GM23248 (cell line): ENCODE results near the gene GCGR. TPM values are rescaled to one million over a fixed set of nuclear protein-coding genes. Genes with fewer than 3 reads are reported as not detected.

Experiments
- DNase-seq: peaks from one replicate; pipeline ENCODE4 v3.0.0-alpha.2; 2015
- H2AFZ ChIP-seq: fragments of 200-600 bp; sonication (generic); 2 replicates; pipeline ENCODE4 v1.6.1; 2016; ENCODE audit warnings: antibody characterized with exemption
- H3F3A ChIP-seq: fragments of 200-600 bp; sonication (generic); 2 replicates; pipeline ENCODE4 v1.6.1; 2016; ENCODE audit warnings: mild to moderate bottlenecking, antibody characterized with exemption, mixed run types; ENCODE audit not compliant: insufficient read depth
- H3K27ac ChIP-seq: fragments of 200-600 bp; sonication (generic); 2 replicates; pipeline ENCODE4 v1.5.1; 2016; ENCODE audit warnings: mild to moderate bottlenecking
- H3K27me3 ChIP-seq: fragments of 200-600 bp; sonication (generic); replicated peaks from 2 replicates; pipeline ENCODE4 v1.6.1; 2016; ENCODE audit warnings: mild to moderate bottlenecking; ENCODE audit not compliant: insufficient read depth
- H3K36me3 ChIP-seq: fragments of 200-600 bp; sonication (generic); 2 replicates; pipeline ENCODE4 v1.6.1; 2016; ENCODE audit warnings: low read depth, mild to moderate bottlenecking
- H3K4me1 ChIP-seq: fragments of 200-600 bp; sonication (generic); 2 replicates; pipeline ENCODE4 v1.6.1; 2016; ENCODE audit warnings: mild to moderate bottlenecking; ENCODE audit not compliant: insufficient read depth
- H3K4me2 ChIP-seq: fragments of 200-600 bp; sonication (generic); one replicate; pipeline ENCODE4 v1.6.1; 2016; ENCODE audit warnings: mild to moderate bottlenecking; ENCODE audit not compliant: unreplicated experiment
- H3K4me3 ChIP-seq: fragments of 200-600 bp; sonication (generic); 2 replicates; pipeline ENCODE4 v1.5.1; 2016; ENCODE audit warnings: mild to moderate bottlenecking
- H3K79me2 ChIP-seq: fragments of 200-600 bp; sonication (generic); 2 replicates; pipeline ENCODE4 v1.6.1; 2016; ENCODE audit warnings: mild to moderate bottlenecking; ENCODE audit not compliant: insufficient read depth
- H3K9ac ChIP-seq: fragments of 200-600 bp; sonication (generic); 2 replicates; pipeline ENCODE4 v1.6.1; 2016; ENCODE audit warnings: mild to moderate bottlenecking
- H3K9me2 ChIP-seq: fragments of 200-600 bp; sonication (generic); 2 replicates; pipeline ENCODE4 v1.6.1; 2016; ENCODE audit warnings: mixed run types, mild to moderate bottlenecking, moderate library complexity; ENCODE audit not compliant: insufficient read depth
- H3K9me3 ChIP-seq: fragments of 200-600 bp; sonication (generic); one replicate; pipeline ENCODE4 v1.6.1; 2017; ENCODE audit warnings: low read depth
- H4K20me1 ChIP-seq: fragments of 200-600 bp; sonication (generic); 2 replicates; pipeline ENCODE4 v1.6.0; 2016; ENCODE audit not compliant: insufficient read depth
- EZH2 ChIP-seq: fragments of 200-600 bp; sonication (generic); IDR thresholded peaks from 2 replicates; pipeline ENCODE4 v1.6.1; 2018; ENCODE audit warnings: antibody characterized with exemption, mild to moderate bottlenecking; ENCODE audit not compliant: insufficient read depth, poor library complexity, severe bottlenecking
- EZH2phosphoT487 ChIP-seq: fragments of 200-600 bp; sonication (generic); IDR thresholded peaks from 2 replicates; pipeline ENCODE4 v1.6.1; 2018; ENCODE audit warnings: antibody characterized with exemption, moderate library complexity, mild to moderate bottlenecking, low read depth; ENCODE audit not compliant: insufficient read depth
- WGBS, 2 experiments: methylation state at CpG; one replicate each; pipeline ENCODE4 v1.1.6; 2015 to 2017; ENCODE audit warnings: low lambda C conversion rate in 2 of 2, low coverage in 1 of 2; ENCODE audit errors: missing lambda C conversion rate in 2 of 2; 5-methylcytosine and 5-hydroxymethylcytosine counted together
- in situ Hi-C: fragments of 300-500 bp; cut with MboI; formaldehyde crosslinking; loops from 2 replicates; pipeline ENCODE4 v1.15.0; 2020
- polyA plus RNA-seq: library from polyadenylated mRNA; unstranded; fragments of >200 nt; fragmentation: Nextera tagmentation; extraction: Ambion mirVana; gene quantifications from 2 replicates; pipeline ENCODE4 v1.2.1, GENCODE V29; 2016
- total RNA-seq: library from RNA; depleted of rRNA; stranded (reverse); fragments of >200 nt; shearing (Covaris generic); gene quantifications from 2 replicates; pipeline ENCODE4 v1.2.3, GENCODE V29; 2014

The GCGR gene
- total and polyA plus RNA-seq, 2 experiments from 2014 or later: not detected

GRCh38 chr17:81814748-81815645, 11.0 kb downstream of the GCGR start:
- no peaks in the 10 kb centered on the region for H4K20me1 ChIP-seq
- H3K9me2 ChIP-seq: no peaks in the 10 kb centered on the region
- H3K9me3 ChIP-seq: no peaks in the 10 kb centered on the region
- no peak overlapping the region for H3K4me3 ChIP-seq
- peaks cover 10% of the 10 kb centered on the region for H3K27me3 ChIP-seq
- H3K9ac ChIP-seq: no peak overlapping the region
- in situ Hi-C loops: no loop called here
- H3K79me2 ChIP-seq: no peaks in the 10 kb centered on the region
- no peaks in the 10 kb centered on the region for H3F3A ChIP-seq
- no peak overlapping the region for H3K27ac ChIP-seq
- H3K4me2 ChIP-seq: no peak overlapping the region
- TF ChIP-seq EZH2phosphoT487 (no peak), EZH2 (no peak)
- no peak for DNase-seq
- 66 to 71% methylated on average over 16 to 24 of the region's 24 CpGs for WGBS, 2 experiments
- no peaks in the 10 kb centered on the region for H3K4me1 ChIP-seq
- no peaks in the 10 kb centered on the region for H3K36me3 ChIP-seq
- H2AFZ ChIP-seq: no peak overlapping the region

- Histone ChIP-seq H2AFZ (no peak overlapping the region), H3K4me2 (no peak overlapping the region), H3K9ac (no peak overlapping the region), H4K20me1 (no peaks in the 10 kb centered on the region), H3K9me2 (no peaks in the 10 kb centered on the region), H3K27me3 (peaks cover 7% of the 10 kb centered on the region; the same call in 1 of the 2 replicates), H3F3A (no peaks in the 10 kb centered on the region), H3K9me3 (no peaks in the 10 kb centered on the region), H3K79me2 (no peaks in the 10 kb centered on the region), H3K4me3 (no peak overlapping the region), H3K27ac (no peak overlapping the region), H3K36me3 (no peaks in the 10 kb centered on the region), H3K4me1 (no peaks in the 10 kb centered on the region)
- no peak for DNase-seq
- WGBS, 2 experiments: 58 to 60% methylated on average over 2 of the region's 2 CpGs
- in situ Hi-C loops: no loop called here
- TF ChIP-seq EZH2phosphoT487: no peak
- TF ChIP-seq EZH2: no peak
Observed at GRCh38 chr17:81815646-81815986, 11.7 kb downstream of the GCGR start.

- in situ Hi-C loops: no loop called here
- no peaks in the 10 kb centered on the region for H3K36me3 ChIP-seq
- TF ChIP-seq EZH2 (no peak), EZH2phosphoT487 (no peak)
- H3K9me3 ChIP-seq: no peaks in the 10 kb centered on the region
- H3K4me3 ChIP-seq: no peak overlapping the region
- DNase-seq: no peak
- no peaks in the 10 kb centered on the region for H3K79me2 ChIP-seq
- H3K9me2 ChIP-seq: no peaks in the 10 kb centered on the region
- H3K27ac ChIP-seq: no peak overlapping the region
- no peaks in the 10 kb centered on the region for H3K4me1 ChIP-seq
- no peak overlapping the region for H3K4me2 ChIP-seq
- no peaks in the 10 kb centered on the region for H3K27me3 ChIP-seq
- no peak overlapping the region for H3K9ac ChIP-seq
- WGBS, 2 experiments: 30 to 40% methylated on average over 7 of the region's 7 CpGs
- no peak overlapping the region for H2AFZ ChIP-seq
- H4K20me1 ChIP-seq: no peaks in the 10 kb centered on the region
- no peaks in the 10 kb centered on the region for H3F3A ChIP-seq
Observed at GRCh38 chr17:81817758-81818147, 13.8 kb downstream of the GCGR start.

DNA sequence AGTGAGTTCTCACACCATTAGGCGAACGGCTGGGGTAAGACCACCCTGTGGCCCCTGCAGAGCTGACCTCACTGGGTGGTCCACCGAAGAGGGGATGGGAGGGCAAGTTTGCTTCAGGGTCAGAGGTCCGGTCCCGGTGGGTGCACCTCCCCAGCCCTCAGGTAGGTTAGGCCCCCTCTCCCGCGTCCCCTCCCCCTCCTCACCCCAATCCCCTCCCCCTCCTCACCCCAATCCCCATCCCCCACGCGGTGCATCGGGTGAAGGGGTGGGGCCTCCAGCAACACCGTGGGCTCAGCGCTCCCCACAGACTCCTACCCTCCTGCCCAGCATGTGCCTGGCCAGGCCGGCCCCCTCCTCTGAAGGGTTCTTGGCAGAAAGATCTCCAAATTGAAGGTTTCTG, 15.8 kb downstream of the GCGR start:
- no peak overlapping the region for H3K9ac ChIP-seq
- in situ Hi-C loops: no loop called here
- no peaks in the 10 kb centered on the region for H4K20me1 ChIP-seq
- no peak overlapping the region for H2AFZ ChIP-seq
- no peak overlapping the region for H3K27ac ChIP-seq
- no peaks in the 10 kb centered on the region for H3K9me2 ChIP-seq
- TF ChIP-seq EZH2phosphoT487 (no peak), EZH2 (no peak)
- no peaks in the 10 kb centered on the region for H3K27me3 ChIP-seq
- 33 to 35% methylated on average over 7 to 13 of the region's 13 CpGs for WGBS, 2 experiments
- no peaks in the 10 kb centered on the region for H3K4me1 ChIP-seq
- no peaks in the 10 kb centered on the region for H3F3A ChIP-seq
- DNase-seq: no peak
- no peaks in the 10 kb centered on the region for H3K79me2 ChIP-seq
- no peak overlapping the region for H3K4me3 ChIP-seq
- no peaks in the 10 kb centered on the region for H3K9me3 ChIP-seq
- no peak overlapping the region for H3K4me2 ChIP-seq
- no peaks in the 10 kb centered on the region for H3K36me3 ChIP-seq

DNA sequence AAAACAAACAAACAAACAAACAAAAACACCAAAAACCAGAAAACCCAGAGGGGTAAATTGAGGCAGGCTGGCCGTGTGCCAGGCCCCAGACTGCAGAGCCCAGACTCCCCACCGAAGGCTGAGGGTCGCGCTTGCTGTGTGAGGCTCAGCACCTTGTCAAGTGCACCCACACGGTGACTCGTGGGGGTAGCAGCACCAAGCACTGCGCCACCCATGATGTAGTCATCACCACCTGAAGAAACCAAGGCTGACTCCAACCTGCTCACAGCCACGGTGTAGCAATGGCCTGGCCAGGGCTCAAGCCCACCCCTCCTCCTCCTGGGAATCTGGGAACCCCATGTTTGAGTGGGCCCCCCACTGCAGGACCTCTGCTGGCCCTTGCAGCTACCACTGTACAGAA, 17.2 kb downstream of the GCGR start:
- Histone ChIP-seq H3K27ac (no peak overlapping the region), H3K27me3 (no peaks in the 10 kb centered on the region), H4K20me1 (no peaks in the 10 kb centered on the region), H3K9me3 (no peaks in the 10 kb centered on the region), H3K9me2 (no peaks in the 10 kb centered on the region), H3F3A (no peaks in the 10 kb centered on the region), H3K4me3 (no peak overlapping the region), H3K4me2 (no peak overlapping the region), H2AFZ (no peak overlapping the region), H3K4me1 (no peaks in the 10 kb centered on the region), H3K79me2 (no peaks in the 10 kb centered on the region), H3K9ac (no peak overlapping the region), H3K36me3 (no peaks in the 10 kb centered on the region)
- TF ChIP-seq EZH2 (no peak), EZH2phosphoT487 (no peak)
- no peak for DNase-seq
- in situ Hi-C loops: no loop called here
- 72 to 74% methylated on average over 8 of the region's 8 CpGs for WGBS, 2 experiments
